ENCODE measurements around the gene NRXN3.

DNA sequence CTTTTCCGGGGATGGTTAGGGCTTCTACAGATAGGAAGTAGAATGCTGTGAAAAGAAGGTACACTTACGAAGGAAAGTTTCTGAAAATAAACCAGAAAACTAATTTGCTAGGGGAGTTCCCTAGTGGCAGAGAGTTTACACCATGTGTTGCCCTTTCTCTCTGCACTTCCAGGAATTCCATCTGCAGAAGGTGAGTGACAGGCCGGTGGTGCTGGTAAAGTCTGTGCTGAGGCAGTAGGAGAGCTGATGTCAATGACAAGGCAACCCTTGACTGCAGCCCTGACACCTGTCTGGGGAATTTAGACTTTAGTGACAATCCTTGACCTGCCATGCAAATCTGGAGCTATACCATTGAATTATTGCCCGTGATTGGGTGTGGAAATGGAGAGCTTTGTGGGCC, 687.8 kb downstream of the NRXN3 start:
- TF ChIP-seq, protein P1, sequence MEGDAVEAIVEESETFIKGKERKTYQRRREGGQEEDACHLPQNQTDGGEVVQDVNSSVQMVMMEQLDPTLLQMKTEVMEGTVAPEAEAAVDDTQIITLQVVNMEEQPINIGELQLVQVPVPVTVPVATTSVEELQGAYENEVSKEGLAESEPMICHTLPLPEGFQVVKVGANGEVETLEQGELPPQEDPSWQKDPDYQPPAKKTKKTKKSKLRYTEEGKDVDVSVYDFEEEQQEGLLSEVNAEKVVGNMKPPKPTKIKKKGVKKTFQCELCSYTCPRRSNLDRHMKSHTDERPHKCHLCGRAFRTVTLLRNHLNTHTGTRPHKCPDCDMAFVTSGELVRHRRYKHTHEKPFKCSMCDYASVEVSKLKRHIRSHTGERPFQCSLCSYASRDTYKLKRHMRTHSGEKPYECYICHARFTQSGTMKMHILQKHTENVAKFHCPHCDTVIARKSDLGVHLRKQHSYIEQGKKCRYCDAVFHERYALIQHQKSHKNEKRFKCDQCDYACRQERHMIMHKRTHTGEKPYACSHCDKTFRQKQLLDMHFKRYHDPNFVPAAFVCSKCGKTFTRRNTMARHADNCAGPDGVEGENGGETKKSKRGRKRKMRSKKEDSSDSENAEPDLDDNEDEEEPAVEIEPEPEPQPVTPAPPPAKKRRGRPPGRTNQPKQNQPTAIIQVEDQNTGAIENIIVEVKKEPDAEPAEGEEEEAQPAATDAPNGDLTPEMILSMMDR (conservative IDR thresholded peaks at IDR 0.05): no peak
- no peak for TF ChIP-seq EZH2 (IDR thresholded peaks at IDR 0.05; ENCODE audit: low read depth)

Data from PC-9 (cell line).